HG03354 (cell line): Measurements from ENCODE around the gene ZNF319.
"Not testable (repeated sequence)": the region's sequence is repeated elsewhere in the genome, so short reads cannot be mapped to it uniquely, and the experiment has no call there.

ENCODE experiments used
- ATAC-seq: cut with Tn5 transposase; IDR thresholded peaks from one replicate; pipeline ENCODE4 v1.9.1; 2021; ENCODE audit warnings: mild to moderate bottlenecking; ENCODE audit not compliant: unreplicated experiment, poor library complexity, severe bottlenecking

Gene ZNF319

DNA sequence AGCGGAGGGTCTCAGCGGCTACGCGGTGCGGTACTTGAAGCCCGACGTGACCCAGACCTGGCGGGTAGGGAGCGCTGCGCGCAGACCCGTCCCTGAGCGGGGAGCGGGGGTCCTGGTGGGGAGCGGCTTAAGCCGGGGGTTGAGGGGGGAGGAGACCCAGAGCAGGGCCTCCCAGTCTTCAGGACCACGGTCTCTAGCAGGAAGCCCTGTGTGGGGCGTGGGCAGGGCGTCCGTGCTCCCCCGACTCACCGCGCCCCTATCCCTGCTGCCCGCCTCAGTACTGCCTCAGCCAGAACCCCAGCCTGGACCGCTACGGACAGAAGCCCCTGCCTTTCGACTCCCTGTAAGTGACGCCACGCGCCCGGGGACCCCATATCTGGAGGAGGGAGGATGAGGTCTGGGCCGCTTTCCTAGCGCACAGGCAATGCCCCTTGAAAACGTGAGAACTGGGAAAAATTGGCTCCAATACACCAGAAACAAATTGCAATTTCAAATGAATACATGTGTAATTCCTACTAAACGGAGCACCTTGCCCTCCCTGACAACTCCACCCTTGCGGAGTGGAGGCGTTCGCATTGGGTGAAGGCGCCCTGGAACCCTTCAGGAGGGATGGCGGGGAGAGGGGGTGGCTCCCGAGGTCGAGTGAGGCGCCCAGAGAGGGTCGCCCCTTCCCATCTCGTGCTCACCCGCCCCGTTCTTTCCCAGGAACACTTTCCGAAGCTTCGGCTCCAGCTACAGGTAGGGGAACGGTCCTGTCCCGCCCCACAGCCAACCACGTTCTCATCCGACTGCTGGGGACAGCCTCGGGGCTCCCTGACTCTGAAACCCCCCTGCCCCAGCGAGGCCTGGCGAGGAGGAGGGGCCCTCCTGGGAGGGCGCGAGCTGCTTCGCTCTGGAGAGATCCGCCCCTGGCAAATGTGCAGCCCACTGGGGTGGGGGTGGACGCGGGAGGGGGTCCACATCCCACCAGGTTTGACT lies 15.0 kb downstream of the ZNF319 start:
- ATAC-seq: peak; percentile 25

DNA sequence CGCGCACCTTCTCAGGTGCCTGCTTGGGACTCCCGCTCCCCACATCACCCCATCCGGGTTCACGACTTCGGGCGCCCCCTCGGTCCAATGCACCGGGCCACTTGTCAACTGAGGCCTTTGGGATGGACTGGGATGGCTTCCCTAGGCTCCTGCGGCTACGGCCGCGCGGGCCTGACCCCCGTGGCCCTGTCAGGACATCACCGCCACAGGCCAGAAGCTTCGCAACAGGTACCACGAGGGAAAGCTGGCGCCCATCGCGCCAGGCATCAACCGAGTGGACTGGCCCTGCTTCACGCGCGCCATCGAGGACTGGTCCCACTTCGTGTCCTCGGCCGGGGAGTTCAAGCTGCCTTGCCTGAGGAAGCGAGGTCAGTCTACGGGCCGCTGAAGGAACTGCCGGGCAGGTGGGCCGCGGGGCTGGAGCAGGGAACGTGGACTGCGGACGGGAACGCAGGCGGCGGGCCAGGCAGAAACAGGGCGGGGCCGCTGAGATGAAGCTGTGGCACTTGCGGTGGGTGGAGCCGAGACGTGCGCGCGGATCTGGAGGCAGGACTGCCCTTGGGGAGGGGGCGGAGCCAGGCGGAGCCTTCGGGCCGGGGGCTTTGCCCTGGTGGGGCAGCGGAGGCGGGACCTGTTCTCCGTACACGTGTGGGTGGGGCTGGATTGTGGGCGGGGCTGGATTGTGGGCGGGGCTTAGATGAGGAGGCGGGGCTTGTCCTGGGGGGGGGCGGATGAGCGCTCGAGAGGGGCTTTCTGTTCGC lies 15.8 kb downstream of the ZNF319 start:
- peak; percentile 84 for ATAC-seq

DNA sequence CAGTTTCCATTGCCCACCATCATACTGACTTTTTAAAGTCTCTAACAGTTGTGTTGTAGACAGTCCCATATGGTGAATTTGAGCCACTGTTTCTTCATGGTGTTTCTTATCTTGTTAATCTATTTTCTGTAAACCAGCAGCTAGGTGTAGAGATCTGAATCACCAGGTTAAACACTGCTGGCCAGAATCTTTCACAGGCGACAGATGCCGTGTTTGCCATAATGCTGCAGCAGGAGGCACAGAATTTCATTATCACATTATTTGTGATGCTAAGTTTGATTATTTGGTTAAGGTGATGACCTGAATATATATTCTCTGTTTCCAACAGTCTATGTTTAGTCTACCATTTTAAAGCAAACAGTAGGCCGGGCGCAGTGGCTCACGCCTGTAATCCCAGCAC lies 18.1 kb downstream of the ZNF319 start:
- ATAC-seq: no peak

DNA sequence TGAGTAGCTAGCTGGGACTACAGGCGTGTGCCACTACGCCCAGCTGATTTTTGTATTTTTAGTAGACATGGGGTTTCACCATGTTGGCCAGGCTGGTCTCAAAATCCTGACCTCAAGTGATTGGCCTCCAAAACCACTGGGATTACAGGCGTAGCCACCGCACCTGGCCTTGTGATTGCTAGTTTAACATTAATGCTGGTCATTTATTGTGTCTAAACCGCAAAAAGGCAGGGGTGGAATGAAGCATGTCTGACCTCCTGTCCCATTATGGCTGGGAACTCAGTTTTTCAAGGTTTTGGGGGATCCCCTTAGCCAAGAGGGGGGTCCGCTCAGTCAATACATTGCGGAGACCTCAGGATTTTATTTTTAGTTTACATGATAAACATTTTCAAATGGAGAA lies 18.8 kb downstream of the ZNF319 start:
- no peak for ATAC-seq

DNA sequence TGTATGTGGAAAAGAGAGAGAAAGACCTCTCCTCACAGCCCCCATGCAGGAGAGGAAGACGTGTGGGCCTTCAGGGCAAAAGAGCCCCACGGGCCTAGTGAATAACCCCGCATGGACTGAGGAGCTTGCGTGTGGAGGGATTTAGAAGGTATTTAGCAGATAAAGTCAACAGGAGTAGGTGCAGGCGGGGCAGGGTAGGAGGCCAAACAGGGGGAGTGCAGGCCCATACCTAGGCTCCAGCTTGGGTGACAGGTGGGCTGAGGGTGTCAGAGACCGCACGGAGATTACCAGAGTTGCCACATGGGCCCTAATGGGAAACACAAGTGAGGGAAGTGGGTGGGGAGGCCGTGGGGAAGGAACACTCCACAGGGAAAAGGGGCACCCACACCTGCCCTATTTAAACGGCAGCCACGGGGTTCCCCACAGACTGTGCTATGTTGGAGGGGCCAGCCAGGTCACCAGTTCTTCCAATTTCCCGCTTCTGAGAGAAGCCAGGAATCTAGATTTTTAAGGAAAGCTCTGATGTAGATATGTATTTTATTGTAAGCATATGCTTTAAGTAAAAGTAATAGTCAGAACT lies 21.4 kb downstream of the ZNF319 start:
- no peak for ATAC-seq

DNA sequence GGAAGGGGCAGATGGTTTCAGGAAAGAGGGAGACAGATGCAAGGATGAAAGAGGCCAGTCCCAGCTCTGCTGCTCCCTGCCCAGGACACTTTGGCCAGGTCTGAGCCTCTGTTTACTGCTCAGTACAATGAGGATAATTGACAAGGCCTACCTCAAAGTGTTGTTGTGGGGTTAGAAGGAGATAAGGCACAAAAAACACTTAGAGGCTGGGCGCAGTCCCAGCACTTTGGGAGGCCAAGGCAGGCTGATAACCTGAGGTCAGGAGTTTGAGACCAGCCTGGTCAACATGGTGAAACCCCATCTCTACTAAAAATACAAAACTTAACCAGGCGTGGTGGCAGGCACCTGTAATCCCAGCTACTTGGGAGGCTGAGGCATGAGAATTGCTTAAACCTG lies 22.4 kb downstream of the ZNF319 start:
- not testable (repeated sequence) for ATAC-seq

DNA sequence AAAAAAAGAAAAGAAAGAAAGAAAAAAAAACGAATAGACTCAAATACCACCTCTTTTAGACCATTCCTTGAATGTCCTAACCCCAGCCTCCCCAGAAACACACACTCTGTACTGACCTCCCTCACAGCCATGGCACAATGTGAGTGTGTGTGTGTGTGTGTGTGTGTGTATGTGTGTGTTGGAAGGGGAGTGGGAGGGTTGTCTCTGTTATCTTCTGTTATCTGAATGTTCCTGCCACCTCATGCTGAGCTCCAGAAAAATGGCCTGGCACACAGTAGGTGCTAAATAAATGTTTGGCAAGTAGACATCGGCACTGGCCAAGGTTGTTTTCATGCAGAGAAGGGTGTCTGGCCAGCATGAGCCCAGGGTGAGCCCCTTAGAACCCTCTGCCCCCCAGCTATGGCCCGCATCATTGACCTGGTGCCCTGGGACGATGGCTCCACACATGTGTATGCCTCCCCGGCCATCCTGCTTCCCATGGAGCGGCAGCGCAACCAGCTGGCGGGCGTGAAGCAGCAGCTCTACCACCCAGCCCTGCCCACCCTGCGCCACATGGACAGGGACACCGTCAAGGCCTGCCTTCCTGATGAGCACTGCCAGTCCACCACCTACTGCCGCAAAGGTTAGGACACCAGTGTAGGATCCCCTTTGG lies 22.9 kb downstream of the ZNF319 start:
- no peak for ATAC-seq

DNA sequence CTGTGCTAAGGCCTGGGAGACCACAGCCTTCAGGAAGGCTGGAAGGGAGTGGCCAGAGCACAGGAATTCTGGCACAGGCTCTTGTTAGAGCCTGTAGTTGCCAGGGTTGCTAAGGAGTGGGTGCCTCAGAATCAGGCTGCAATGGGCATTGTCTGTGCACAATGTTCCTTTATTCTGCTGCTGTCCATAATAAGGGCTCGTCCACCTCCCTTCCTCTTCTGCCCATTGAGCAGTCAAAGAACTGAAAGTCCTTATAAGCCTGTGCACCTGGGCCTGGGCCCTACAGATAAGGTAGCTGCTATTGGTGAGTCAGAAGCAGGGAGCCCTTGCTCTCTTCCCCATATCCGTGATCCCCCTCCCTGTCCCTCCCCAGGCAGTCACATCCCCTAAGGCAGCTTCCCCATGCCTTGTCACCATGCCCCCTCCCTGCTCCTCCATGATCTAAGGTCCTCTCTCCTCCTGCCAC lies 24.1 kb downstream of the ZNF319 start:
- no peak for ATAC-seq

DNA sequence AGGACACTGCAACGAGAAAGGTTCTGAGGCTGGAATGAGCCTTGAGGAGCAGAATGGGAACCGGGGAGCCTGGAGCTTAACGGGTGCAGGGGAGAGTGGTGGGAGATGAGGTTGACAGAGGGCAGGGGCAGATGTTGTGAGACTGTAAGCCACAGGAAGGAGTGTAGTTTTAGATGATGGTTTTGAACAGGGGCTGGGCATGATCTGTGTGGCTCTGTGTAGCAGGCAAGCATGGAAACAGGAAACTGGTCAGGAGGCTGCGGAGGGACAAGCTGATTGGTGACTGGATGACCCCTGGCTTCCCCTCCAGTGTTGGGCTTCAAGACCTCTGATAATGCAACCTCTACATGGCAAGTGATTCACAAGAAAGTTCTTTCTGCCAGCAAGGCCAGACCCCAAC lies 28.2 kb downstream of the ZNF319 start:
- ATAC-seq: no peak

DNA sequence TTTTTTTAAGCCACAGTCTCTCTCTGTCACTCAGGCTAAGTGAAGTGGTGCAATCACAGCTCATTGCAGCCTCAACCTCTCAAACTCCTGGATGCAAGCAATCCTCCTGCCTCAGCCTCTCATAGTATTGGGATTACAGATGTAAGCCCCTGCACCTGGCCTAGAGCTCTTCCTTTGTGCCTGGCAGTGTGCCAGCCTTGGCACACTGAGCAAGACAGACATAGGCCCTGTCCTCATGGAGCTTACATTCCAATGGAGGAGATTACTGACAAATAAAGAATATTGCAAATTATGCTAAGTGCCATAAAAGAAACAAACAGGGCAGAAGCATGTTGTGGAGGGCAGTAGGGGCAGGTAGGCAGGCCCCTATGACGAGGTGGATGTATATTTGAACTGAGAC lies 28.6 kb downstream of the ZNF319 start:
- no peak for ATAC-seq

DNA sequence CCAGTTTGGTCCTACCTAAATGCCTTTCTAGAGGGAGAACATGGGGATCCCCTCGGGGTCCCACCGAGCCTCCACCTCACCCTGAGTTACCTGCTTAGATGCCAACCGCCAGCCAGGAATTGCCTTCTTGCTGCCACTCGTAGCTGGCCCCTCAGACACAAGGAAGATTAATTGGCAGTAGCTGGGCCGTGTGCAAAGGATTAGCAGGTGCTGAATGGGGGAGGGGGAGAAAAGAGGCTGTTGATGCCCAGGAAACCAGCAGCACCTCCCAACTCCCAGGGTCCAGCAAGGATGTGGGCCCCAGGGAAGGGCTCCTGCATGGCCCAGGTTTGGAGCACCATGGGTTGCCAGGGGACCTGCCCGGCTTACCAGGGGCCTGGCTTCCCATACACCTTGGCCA lies 29.5 kb downstream of the ZNF319 start, which contains the start of gene CNGB1:
TSS of gene CNGB1 (minus strand) at position 159 of the 400 bp plus-strand sequence. CDS start 3,842 bp downstream, outside the sequence.
- no peak for ATAC-seq

DNA sequence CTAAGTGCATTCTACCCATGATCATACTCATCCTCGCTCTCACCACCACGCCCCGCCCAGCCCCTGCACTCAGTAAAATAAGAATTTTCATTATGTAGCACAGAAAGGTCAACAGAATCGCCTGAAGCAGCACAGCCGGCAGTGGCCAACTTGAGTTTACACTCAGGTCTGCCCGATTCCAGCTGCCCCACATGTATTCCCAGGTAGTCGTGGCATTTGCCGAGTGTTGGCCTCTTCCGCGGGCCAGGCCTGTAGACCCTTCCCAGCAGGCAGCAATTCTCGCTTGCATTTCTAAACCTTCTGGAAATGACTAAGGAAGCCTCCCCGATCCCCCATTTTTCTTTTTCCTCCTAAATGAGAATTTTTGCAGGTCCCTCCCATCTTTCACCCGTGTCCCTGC lies 30.2 kb downstream of the ZNF319 start:
- ATAC-seq: no peak

DNA sequence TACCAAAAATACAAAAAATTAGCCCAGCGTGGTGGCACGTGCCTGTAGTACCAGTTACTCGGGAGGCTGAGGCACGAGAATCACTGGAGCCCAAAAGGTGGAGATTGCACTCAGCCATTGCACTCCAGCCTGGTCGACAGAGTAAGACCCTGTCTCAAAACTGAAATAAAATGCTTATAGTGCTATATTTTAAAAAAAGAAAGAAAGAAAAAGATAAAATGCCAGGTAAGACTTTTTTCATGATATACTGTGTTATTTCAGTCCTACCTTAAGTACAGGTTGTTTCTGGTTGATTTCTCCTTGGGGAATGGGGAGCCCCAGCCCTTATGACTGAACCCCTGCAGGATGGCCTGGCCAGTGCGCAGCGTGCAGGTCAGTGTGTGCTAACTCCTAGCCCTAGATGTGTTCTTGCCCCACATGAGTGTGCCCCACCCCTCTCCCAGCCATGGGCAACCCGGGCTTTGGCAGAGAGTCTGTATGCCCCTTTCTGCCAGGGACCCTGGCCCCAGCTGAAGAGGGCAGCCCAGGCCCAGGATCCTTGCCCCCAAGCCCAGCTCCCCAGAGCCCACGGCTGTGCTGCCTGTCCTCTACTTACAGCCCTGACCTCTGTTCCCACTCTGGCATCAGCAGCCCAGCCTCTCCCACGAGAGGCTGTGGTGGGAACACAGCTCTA lies 30.9 kb downstream of the ZNF319 start:
- ATAC-seq: no peak

DNA sequence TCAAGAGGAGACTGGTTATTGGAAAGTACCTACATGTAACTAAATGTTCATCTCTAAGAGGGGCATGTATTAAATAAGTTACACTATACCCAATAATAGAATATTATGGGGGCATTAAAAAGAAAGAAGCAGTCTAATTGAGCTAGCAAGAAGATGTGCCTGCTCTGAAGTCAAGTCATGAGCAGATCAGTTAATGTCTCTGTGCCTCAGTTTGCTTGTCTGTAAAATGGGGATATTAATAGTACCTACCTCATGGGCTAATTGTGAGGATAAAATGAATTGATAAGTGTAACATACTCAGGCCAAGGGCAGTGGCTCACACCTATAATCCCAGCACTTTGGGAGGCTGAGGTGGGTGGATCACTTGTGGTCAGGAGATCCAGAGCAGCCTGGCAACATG lies 32.6 kb downstream of the ZNF319 start:
- no peak for ATAC-seq

DNA sequence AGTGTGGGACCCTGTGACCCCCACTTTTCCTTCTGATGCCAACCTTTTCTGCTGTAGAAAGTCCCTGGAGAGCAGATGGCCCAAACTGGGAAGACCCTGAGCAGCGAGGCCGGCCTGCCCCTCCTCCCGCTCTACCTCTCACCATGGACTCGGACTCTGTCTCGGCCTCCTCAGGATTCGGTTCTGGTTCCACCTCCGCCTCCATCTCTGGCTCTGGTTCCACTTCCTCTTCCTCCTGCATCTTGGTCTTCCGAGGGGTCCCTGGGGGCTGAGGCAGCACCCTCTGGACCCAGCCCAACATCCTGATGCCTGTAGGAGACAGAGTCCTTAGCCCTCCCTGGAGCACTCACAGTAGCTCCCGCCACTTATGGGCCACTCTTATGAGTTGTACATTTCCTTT lies 33.5 kb downstream of the ZNF319 start:
- ATAC-seq: no peak

DNA sequence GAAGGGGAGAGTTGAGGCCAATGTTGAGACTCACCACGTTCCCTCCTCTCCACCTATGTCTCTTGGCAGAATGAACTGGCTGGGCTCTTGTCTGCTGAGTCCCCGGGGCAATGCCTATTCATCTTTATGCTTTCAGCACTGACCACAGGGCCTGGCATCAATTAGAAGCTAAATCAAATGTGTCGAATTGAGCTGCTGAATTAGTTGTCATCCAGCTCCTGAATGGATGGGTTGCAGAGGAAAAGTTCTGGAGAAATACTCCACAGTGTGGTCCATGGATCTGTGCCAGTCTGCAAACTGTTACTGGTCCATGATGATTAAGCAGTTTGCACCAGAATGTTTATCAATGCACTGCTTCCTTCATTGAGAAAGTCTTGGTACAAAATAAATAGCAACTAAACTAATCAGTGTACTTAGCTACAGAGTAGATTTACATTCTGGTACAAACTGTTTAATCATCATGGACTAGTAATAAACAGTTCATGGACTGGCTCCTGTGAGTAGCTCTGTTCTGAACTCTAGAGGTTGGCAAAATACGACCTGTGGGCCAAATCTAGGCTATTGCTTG lies 34.2 kb downstream of the ZNF319 start:
- no peak for ATAC-seq

DNA sequence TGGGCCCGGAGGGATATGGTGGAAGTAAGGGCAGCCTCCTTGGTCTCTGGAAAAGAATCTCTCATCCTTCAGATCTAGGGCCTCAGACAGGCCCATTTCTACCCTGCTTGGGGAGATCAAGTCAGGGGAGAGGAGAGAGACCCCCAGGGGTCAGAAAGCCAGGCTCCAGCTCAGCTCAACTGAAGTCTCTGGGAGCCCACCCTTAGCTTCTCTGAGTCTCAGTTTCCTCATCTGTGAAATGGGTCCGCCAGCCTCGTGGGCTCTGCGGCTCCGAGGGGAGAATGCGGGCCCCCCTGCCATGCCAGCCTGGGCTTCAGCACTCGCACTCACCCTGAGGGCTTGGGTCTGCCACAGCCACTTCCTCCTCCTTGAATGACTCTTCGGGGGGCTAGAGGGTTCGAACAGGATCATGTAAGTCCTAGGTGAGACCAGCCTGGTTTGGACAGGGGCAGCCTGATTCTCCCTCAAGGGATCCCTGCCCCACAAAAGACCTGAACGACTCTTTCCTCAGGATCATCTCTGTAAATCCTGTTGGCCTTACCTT lies 36.2 kb downstream of the ZNF319 start:
- ATAC-seq: no peak

DNA sequence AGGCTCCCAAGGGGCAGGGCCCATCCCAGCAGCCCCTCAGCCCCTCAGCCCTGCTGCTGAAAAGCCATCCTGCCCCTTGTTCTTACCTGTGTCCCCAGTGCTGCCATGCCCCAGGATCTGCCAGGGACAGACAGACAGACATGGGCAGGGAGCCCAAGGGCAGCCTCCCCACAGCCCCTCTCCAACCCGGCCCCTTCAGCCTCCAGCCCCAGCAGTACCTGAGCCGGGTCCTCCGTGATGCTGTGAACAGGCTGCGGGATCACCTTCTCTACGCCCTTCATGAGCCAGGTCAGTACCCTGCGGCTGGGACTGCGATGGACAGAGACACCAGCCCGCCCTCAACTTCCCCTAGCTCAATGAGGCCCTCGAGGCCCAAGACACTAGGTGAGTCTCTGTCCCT lies 37.7 kb downstream of the ZNF319 start:
- no peak for ATAC-seq

DNA sequence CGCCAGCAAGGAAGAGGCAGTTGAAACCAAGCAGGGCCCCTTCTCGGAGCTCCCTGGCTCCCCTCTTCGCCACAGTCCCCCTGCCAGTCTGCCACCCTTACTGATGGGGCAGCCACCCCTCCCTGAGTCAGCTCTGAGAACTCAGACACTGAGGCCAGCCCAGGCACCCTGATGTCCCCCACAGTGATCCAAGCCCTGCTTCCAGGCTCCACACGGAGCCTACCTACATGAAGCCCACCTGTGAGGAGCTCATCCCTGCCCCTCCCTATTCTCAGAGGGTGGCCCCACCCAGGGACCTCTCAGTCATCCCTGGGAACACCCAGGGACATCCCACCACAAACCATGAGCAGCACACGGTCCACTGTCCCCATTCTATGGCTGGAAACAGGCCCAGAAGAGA lies 38.4 kb downstream of the ZNF319 start:
- ATAC-seq: no peak
